GM21825 (cell line): Measurements from ENCODE around the gene PRR5L.
"Not testable (repeated sequence)": the region's sequence is repeated elsewhere in the genome, so short reads cannot be mapped to it uniquely, and the experiment has no call there.

Experiments
- ATAC-seq: cut with Tn5 transposase; IDR thresholded peaks from one replicate; pipeline ENCODE4 v1.9.1; 2021; ENCODE audit warnings: mild to moderate bottlenecking, moderate library complexity; ENCODE audit not compliant: unreplicated experiment

PRR5L gene

DNA sequence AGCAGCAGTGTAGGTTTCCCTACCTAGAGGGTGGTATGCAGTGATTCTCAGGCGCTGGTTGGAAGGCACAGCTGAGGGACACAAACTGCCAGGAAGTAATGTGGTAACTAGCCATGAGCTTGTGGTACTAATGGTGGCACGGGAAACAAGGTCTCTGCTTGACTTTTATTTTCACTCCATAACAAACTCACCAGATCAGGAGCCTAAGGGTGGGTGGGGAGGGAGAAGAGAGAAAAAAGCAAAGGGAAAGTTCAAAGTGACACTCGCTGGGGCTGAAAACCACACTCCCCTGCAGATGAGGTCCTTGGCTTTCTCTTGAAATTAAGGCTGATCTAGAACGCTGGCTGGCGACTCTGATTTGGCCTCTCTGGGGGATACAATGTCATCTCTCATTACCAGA, 192.0 kb downstream of the PRR5L start:
- ATAC-seq, result peak; percentile 70

GRCh38 chr11:36490026-36490806, 194.1 kb downstream of the PRR5L start:
- ATAC-seq, result no peak

- ATAC-seq, result no peak
These were observed 196.7 kb downstream of the PRR5L start for GRCh38 chr11:36492724-36493304.

- ATAC-seq, result no peak
These were observed 197.2 kb downstream of the PRR5L start for GRCh38 chr11:36493332-36493731.

GRCh38 chr11:36498721-36499120, 202.6 kb downstream of the PRR5L start:
- no peak for ATAC-seq

DNA sequence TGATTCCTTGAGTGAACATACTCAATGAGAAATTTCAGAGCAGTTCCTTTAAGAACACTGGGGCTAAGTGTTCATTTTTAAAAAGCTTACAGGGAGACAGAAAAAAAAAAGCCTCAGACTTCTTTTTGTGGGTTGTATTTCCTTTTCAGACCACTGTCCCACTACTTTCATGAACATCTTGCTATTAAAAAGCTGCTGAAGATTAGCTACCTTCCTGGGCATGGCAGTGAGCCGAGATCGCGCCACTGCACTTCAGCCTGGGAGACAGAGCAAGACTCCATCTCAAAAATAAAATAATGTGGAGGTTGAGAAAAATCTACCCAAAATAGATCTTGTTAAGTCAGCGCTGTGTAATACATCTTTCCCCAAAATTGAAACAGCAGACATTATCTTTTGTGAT, 203.2 kb downstream of the PRR5L start:
- no peak for ATAC-seq

GRCh38 chr11:36500315-36500721, 204.2 kb downstream of the PRR5L start:
- ATAC-seq, result peak; percentile 97

GRCh38 chr11:36501236-36501635, 205.1 kb downstream of the PRR5L start:
- no peak for ATAC-seq

- ATAC-seq, result no peak
These were observed 211.9 kb downstream of the PRR5L start for GRCh38 chr11:36507824-36508489.

- ATAC-seq, result no peak
These were observed 212.7 kb downstream of the PRR5L start for GRCh38 chr11:36508743-36509142.

DNA sequence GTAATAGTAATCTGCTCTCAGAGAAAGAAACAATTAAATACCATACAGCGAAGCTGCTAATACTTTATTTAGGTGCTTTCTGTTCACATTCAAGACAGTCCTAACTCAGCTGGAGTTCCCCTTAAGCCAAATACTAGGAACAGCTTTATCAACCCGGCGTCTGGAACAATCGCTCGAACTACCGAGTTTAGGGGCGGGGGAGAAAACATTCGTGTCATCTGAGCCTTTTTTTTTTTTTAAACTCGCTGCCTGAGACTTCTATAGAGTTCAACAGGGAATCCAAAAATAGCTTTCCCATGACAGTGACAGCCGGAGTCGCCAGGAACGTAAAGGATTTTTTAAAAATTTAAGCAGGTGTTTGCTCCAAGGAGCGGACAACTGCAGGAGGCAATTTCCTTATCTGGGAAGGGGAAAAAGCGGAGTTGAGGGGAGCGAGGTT, 213.1 kb downstream of the PRR5L start:
- ATAC-seq, result no peak

GRCh38 chr11:36509694-36510593, 213.9 kb downstream of the PRR5L start, which contains the start of gene TRAF6:
Gene TRAF6 (minus strand): TSS chr11:36510272. CDS start chr11:36501515, 8,757 bp downstream.
- ATAC-seq, result peak; percentile 96

DNA sequence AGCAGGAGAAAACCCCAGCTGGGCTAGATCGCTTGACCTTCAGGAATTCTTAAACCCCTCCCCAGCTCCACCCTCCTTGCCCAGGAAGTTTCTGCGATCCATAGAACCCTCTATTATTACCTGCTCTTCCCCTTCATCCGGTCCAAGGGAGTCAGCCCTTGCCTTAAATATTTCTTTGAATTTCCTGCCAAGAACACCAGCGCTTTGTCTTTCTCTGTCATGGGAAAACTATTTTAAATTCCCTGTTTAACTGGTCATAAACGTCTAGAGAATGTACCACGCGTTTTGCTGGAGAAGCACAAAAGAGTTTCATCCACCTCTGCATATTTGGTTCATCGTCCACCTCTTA, 214.5 kb downstream of the PRR5L start:
- no peak for ATAC-seq

GRCh38 chr11:36511062-36511461, 215.0 kb downstream of the PRR5L start:
- not testable (repeated sequence) for ATAC-seq

GRCh38 chr11:36512016-36512415, 215.9 kb downstream of the PRR5L start:
- ATAC-seq, result no peak

- no peak for ATAC-seq
These were observed 217.9 kb downstream of the PRR5L start for GRCh38 chr11:36513965-36514364.
